HG03135 (cell line): Measurements from ENCODE around the gene KAZN.

Experiments used
- ATAC-seq: cut with Tn5 transposase; IDR thresholded peaks from one replicate; pipeline ENCODE4 v1.9.1; 2021; ENCODE audit warnings: mild to moderate bottlenecking, moderate library complexity; ENCODE audit not compliant: unreplicated experiment

The KAZN gene

GRCh38 chr1:15158506-15159165 is 560.2 kb downstream of the KAZN start:
- no peak for ATAC-seq

- ATAC-seq = no peak
Observed at GRCh38 chr1:15159166-15159555, 560.7 kb downstream of the KAZN start.

- no peak for ATAC-seq
Observed at GRCh38 chr1:15160626-15161025, 562.1 kb downstream of the KAZN start.

- ATAC-seq = no peak
Observed at GRCh38 chr1:15167386-15167785, 568.9 kb downstream of the KAZN start.
